ENCODE measurements around the gene SIL1.
"Not testable (repeated sequence)": the region's sequence is repeated elsewhere in the genome, so short reads cannot be mapped to it uniquely, and the experiment has no call there.

Gene SIL1

DNA sequence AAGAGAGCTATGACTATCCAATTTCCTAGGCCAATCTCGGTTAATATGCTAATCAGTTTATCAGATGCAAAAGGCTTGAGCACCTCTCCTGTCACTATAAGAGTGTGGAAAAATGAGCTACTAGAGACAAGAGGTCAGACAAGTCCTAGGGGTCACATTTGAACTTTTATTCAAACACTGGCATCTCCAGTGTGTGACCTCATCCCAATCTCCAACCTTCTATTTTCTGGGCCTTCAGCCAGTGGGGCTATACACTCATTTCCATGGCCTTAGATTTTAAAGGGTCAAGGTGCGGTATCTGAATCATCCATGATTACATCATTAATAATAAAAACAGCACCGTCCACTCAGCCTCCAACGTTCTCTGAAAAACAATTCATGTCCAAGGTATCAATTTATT is 183.4 kb downstream of the SIL1 start:
- DNase-seq (ENCODE audit: low read depth) = peak; percentile 55
- H3K4me3 ChIP-seq (ENCODE audit: low read depth, low read length) = no peak overlapping the region

DNA sequence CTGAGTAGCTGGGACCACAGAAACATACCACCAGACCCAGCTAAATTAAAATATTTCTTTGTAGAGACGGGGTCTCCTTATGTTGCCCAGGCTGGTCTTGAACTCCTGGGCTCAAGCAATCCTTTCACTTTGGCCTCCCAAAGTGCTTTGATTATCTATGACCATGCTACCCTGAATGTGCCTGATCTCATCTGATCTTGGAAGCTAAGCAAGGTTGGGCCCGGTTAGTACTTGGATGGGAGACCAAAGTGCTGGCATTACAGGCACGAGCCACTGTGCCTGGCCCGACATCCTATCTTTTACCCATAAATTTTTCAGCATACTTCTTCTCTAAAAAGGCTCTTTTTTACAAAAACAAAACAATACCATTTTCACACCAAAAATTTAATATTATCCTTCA is 186.0 kb downstream of the SIL1 start:
- no peak for DNase-seq (ENCODE audit: low read depth)
- no peak overlapping the region for H3K4me3 ChIP-seq (ENCODE audit: low read depth, low read length)

DNA sequence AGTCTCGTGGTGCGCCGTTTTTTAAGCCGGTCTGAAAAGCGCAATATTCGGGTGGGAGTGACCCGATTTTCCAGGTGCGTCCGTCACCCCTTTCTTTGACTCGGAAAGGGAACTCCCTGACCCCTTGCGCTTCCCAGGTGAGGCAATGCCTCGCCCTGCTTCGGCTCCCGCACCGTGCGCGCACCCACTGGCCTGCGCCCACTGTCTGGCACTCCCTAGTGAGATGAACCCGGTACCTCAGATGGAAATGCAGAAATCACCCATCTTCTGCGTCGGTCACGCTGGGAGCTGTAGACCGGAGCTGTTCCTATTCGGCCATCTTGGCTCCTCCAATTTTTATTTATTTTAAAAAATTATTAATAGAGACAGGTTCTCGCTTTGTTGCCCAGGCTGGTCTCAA is 187.0 kb downstream of the SIL1 start:
- DNase-seq (ENCODE audit: low read depth); H3K4me3 ChIP-seq (ENCODE audit: low read depth, low read length): not testable (repeated sequence)

DNA sequence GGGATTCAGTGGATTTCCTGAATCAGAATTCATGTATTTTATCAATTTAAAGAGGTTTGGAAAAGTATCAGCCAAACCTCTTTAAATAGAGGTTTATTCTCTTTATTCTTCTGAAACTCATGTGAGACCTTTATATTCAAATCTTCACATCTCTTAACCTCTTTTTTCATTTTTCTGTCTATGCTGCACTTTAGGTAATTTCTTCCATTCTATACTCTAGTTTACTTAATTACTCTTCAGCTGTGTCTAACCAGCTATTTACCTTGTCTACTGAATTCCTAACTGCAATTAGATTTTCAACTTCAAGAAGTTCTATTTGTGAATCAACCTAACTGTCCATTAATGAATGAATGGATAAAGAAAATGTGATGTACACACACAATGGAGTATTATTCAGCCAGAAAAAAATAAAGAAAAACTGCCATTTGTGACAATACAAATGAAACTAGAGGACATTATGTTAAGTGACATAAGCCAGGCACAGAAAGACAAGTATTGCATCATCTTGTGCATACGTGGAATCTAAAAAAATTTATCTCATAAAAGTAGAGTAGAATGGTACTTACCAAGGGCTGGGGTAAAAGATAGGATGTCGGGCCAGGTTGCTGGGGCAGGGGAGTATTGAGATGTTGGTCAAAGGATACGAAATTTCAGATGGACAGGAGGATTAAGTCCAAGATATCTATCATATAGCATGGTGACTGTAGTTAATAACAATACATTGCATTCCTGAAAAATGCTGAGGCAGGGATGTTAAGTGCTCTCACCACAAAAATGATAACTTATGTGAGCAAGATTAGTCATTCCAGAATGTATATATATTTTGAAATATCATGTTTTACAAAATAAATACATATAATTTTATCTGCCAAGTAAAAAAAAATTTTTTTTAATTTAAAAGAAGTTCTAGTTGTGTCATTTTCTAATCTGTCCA is 193.5 kb downstream of the SIL1 start:
- H3K4me3 ChIP-seq (ENCODE audit: low read depth, low read length) = no peak overlapping the region
- no peak for DNase-seq (ENCODE audit: low read depth)

DNA sequence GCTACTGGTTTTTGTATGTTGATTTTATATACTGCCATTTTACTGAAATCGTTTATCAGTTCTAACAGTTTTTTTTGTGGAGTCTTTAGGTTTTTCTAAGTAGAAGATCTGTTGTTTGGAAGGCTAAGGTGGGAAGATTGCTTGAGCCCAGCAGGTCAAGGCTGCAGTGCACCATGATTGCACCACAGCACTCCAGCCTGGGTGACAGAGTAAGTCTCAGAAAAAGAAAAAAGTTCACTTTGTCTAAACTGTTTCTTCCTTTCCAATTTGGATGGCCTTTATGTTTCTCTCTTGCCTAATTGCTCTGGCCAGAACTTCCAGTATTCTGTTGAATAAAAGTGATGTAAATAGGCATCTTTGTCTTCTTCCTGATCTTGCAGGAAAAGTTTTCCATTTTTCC is 198.5 kb downstream of the SIL1 start:
- H3K4me3 ChIP-seq (ENCODE audit: low read depth, low read length) = no peak overlapping the region
- DNase-seq (ENCODE audit: low read depth) = no peak

DNA sequence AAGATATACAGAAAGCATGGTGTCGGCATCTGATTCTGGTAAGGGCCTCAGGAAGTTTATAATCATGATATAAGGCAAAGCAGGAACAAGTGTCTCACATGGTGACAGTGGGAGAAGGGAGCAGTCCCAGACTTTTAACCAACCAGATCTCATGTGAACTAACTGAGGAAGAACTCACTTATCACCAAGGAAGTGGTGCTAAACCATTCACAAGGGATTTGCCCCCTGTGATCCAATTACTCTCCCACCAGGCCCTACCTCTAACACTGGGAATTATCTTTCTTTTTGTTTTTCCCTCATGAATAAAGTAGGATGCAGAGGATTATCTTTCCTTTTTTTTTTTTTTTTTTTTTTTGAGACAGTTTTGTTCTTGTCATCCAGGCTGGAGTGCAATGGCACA is 199.6 kb downstream of the SIL1 start:
- DNase-seq (ENCODE audit: low read depth) = no peak

DNA sequence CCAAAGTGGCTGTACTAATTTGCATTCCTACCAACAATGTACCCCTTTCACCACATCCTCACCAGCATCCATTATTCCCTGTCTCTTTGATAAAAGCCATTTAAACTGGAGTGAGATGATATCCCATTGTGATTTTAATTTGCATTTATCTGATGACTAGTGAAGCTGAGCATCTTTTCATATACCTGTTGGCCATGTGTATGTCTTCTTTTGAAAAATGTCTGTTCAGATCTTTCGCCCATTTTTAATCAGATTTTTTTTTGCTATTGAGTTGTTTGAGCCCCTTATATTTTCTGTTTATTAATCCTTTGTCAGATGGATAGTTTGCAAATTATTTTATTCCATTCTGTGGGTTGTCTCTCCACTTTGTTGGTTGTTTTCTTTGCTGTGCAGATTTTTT is 202.0 kb downstream of the SIL1 start:
- H3K4me3 ChIP-seq (ENCODE audit: low read depth, low read length) = no peak overlapping the region
- no peak for DNase-seq (ENCODE audit: low read depth)

More for the DNA sequence above, 199.6 kb downstream of the SIL1 start:
- no peak overlapping the region for H3K4me3 ChIP-seq (ENCODE audit: low read depth, low read length)

DNA sequence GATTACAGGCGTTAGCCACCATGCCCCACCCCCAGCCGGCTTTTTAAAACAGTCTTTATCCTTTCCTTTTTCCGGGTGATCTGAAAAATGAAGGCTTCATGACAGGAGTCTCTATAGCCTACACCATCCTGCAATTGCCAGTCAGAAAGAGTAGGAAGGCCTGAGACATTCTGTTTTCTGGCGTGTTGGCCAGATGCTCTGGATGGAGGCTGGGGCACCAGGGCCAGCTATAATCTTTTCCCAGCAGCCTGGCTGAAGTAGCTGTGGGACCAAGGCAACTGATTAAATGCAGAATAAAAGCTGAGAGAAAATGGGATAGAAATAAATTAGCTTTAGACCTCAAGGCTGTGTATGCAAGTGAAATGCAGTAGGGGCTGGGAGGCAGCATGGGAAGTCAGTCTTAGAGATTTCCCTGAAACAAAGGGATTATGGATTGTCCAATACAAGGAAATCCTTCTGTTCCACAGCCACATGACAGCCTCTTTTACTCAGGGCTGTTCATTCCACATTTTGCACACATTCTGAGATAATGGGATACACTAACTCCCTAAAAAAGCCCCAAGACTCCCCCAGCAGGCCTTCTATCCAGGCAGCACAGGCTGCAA is 207.1 kb downstream of the SIL1 start:
- DNase-seq (ENCODE audit: low read depth) = no peak
- no peak overlapping the region for H3K4me3 ChIP-seq (ENCODE audit: low read depth, low read length)

DNA sequence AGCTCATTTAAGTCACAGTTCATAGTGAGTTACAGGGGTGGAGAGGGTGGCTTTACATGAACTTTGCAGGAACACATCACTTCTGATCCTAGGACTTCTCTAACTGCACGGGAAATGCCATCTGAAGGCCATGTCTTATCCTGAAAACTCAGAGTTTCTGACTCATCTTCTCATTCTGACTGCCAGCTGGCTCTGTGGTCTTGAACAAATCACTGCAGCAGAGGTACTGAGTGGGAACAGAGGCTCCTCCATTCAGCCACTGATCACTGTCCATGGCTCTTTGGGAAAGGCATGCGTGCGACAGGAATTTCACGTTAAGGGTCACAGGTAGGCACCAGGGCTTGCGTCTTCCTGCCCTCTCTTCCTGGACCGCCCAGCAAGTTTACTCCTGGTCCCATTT is 208.4 kb downstream of the SIL1 start:
- no peak for DNase-seq (ENCODE audit: low read depth)
- no peak overlapping the region for H3K4me3 ChIP-seq (ENCODE audit: low read depth, low read length)

DNA sequence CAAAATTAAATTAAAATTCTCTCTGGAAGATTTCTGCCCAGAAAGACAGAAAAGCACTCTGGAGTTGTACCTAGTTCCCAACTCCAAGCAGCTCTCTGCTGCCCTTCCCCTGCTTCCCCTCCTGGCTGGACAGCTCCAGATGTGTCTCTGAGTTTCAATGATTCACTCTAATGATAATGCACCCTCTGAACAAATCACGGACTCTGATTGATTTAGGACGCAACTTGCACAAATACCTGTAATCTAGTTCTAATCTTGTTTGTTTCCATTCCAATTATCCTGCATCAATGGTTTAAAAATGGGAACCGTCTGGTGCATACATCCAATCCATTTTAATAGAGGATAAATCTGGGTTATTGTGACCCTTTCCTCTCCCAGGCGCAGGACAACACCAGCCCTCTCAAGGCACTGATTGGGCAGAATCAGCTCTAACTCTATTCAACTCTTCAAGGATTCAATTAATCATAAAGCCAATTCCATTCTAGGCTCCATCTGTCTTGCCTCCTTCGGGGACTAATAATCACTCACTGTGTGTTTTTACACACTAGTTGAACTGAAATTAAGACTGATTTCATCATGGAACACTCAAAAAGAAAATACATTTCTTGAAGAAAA is 211.9 kb downstream of the SIL1 start:
- H3K4me3 ChIP-seq (ENCODE audit: low read depth, low read length) = no peak overlapping the region
- DNase-seq (ENCODE audit: low read depth) = no peak

DNA sequence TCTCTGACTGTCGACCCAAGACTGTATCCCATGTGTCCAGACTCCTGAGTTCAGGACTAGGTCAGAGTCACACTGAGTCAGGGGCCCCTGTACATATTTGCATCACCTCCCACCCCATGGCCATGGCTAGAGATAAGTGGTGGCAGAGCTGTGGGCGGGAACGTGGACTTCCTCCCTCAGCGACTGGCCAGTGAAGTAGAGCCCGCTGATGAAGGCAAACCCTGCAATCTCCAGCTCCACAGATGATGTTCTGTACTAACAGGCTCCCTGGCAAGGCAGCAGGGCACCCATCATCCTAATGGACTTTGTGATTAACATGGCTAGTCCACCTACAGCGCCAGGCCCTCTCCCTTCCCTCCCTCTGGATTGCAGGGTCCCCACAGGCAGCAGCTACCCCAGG is 212.5 kb downstream of the SIL1 start:
- no peak for DNase-seq (ENCODE audit: low read depth)
- no peak overlapping the region for H3K4me3 ChIP-seq (ENCODE audit: low read depth, low read length)

DNA sequence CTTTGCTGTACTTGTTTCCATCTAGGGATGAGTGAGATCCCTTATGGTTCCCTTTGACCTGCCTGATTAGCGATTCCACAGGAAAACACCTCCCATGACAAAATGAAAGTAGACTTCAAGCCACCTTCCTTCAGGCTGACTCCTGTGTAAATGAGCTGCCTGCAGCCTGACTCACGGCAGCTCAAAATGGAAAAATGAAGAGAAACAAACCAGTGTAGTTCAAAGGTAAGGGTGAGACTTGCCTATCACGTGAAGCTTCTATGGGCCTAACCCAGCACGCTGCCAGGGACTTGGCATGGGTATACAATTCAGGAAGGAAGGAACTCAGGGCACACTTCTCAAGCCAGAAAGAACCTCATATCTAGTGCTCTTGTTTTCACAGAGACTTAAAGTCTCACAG is 212.9 kb downstream of the SIL1 start:
- no peak for DNase-seq (ENCODE audit: low read depth)
- H3K4me3 ChIP-seq (ENCODE audit: low read depth, low read length) = no peak overlapping the region

DNA sequence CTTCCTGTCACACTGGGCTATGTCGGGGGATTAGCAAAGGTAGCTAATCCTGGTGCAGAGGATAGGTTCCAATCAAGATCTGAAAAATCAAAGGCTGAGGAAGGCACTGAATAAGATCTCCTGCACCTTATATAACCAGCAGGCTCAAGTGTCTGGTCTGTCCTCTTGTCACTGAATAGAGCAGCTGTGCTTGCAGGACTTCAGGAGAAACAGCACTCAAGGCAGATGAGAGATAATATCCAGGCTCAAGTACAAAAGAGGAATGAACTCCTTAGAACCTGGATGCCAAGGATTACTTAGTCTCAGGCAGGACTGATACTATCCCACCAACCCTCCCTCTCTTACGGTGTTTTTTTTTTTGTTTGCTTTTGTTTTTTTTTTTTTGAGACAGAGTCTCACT is 214.2 kb downstream of the SIL1 start:
- no peak for DNase-seq (ENCODE audit: low read depth)
- no peak overlapping the region for H3K4me3 ChIP-seq (ENCODE audit: low read depth, low read length)

DNA sequence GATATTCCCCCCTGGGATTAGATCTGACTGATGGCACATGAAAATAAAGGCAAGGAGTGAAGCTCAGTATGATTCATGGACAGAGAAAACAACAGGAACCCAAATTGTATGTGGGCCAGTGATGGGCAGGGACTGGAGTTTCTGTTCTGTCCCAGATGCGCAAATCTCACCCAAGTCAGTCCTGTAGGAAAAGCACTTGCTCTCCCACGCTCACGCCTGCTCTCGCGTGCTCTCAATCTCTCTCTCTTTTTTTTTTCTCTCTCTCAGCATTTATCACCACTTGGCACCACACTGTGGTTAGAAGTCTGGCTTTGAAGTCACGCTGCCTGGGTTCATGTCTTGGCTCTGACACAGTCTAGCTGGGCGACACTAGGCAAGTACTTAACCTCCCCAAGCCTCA is 216.6 kb downstream of the SIL1 start:
- H3K4me3 ChIP-seq (ENCODE audit: low read depth, low read length) = no peak overlapping the region
- no peak for DNase-seq (ENCODE audit: low read depth)

DNA sequence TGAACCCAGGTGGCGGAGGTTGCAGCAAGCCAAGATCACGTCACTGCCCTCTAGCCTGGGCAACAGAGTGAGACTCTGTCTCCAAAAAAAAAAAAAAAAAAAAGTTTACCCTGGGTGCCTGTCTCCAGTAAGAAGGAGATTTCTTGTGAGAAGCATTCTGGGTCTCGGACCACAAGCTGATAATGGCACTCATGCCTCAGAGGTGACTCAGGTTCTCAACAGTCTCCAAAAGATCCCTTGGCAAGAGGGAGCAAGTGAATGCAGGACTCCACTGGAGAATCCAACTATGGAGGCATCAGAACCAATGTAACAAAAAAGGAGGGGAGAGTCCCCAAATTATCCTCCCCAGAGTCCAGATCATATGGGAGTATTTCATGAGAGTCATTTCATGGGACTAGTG is 217.0 kb downstream of the SIL1 start:
- no peak for DNase-seq (ENCODE audit: low read depth)
- H3K4me3 ChIP-seq (ENCODE audit: low read depth, low read length) = no peak overlapping the region

DNA sequence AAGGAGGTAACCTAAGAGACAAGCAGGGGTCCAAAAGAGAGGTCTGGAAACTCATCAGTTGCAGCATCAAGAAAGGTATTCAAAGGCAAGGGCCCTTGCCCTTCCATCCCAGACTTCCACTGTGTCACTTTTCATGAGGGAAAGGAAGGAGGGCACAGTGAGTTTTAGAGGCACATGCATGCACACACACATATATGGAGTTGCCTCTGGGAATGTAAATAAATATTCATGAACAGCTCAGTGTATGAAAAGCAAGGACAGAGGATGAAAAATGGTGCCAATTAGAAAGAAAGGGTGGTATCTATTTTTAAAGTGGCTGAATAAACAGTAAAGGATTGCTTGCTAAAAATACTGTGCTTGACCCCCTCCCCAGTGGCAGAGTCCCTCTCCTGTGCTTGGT is 217.7 kb downstream of the SIL1 start:
- no peak overlapping the region for H3K4me3 ChIP-seq (ENCODE audit: low read depth, low read length)
- DNase-seq (ENCODE audit: low read depth) = no peak

DNA sequence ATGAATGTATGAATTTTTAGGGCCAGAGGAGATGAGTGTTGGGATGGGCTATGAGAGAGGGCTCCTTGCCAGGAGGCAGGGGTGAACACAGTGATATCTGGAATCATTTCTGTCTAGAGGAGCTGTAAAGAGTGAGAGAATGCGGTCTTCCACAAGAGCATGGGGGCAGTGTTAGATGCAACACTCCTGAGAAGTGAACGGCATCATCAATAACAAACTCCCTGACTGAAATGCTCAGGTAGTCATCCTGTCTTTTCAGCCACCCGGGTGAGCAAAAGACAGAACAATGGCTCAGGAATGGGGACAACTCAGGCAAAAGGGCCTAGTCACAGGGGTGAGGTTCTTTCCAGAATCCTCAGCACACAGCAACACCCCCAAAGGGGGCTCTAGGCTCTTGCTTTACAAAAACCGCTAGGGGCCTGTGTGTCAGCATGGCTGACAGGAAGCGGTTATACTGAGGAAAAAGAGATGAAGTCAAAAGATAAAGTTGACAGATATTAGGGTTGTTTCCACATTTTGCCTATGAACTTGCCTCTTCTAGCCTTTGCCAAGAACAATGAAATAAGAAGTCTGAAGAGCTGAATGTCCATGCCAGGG is 218.4 kb downstream of the SIL1 start:
- H3K4me3 ChIP-seq (ENCODE audit: low read depth, low read length) = no peak overlapping the region
- no peak for DNase-seq (ENCODE audit: low read depth)

DNA sequence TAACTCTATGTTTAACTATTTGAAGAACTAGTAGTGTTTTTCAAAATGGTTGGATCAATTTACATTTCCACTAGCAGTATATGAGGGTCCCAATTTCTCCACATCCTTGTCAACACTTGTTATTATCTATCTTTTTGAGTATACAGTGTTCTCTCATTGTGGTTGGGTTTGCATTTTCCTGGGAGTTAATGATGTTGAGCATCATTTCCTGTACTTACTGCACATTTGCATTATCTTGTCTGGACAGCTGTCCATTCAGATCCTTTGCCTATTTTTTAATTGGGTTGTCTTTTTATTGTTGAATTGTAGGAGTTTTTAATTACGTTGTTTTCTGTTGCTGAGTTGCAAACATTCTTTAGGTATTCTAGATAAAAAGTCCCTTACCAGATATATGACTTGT is 219.6 kb downstream of the SIL1 start:
- H3K4me3 ChIP-seq (ENCODE audit: low read depth, low read length) = no peak overlapping the region
- no peak for DNase-seq (ENCODE audit: low read depth)

DNA sequence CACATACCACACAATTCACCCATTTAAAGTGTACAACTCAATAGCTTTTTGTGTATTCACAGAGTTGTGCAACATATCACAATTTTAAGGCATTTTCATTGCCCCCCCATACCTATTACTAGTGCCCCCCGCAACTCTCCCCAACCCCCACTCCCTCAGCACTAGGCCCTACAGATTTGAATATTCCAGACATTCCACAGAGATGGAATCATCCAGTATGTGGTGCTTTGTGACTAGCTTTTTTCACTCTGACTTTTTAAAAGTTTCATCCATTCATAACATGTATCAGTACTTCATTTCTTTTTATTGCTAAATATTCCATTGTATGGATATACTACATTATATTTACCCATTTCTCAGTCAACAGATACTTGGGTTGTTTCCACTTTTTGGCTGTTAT is 220.1 kb downstream of the SIL1 start:
- H3K4me3 ChIP-seq (ENCODE audit: low read depth, low read length) = no peak overlapping the region
- DNase-seq (ENCODE audit: low read depth) = no peak

DNA sequence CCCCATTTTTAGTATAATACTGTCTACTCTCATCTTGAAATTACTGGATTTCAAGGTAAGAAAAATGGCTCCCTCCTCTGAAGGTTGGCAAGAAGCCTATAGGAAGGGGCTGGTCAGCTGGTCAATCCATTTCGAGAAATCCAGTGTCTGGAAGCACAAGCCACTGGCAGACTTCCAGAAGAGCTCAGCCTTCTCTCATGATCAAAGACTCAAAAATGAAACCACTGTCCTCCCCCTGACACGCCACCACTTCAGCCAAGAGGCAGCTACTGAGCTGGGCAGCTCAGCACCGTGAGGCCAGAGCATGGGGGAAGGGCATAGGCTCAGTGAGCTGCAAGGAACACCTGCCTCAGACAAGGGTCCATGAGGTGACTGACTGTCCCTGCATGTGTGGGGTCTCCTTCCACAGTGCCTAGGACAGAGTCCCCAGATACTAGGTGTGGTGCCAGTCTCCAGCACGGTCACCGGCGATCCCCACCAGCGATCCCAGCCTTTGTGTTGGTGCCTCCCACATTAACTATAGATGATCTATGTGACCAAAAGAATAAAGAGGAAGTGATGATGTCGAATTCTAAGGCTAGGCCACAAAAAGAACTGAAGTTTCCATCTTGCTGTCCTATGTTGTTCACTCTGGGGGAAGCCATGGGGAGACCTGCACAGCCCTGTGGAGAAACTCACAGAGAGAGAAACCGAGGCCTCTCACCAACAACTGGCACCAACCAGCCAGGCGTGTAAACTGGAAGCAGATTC is 222.9 kb downstream of the SIL1 start:
- no peak overlapping the region for H3K4me3 ChIP-seq (ENCODE audit: low read depth, low read length)
- peak; percentile 35 for DNase-seq (ENCODE audit: low read depth)
